Thyroid gland (tissue), 4 donors: Measurements from ENCODE around the gene KLRB1.

Experiments used
- POLR2A ChIP-seq, 2 donors: fragments of 450-650 bp; IDR thresholded peaks; one replicate each; pipeline ENCODE4 v1.6.1; 2017; ENCODE audit warnings: antibody characterized with exemption in 2 of 2, mild to moderate bottlenecking in 2 of 2, moderate library complexity in 1 of 2
- TF ChIP-seq, protein P1 (sequence below), 6 experiments: fragments of 200-600 bp in 3 of 6; fragments of 450-650 bp in 3 of 6; sonication (generic) in 3 of 6; IDR thresholded peaks; one replicate each; pipeline ENCODE4 v1.5.1; 2016 to 2019; ENCODE audit warnings: antibody characterized with exemption in 6 of 6, mild to moderate bottlenecking in 2 of 6, inconsistent platforms in 1 of 6, moderate library complexity in 1 of 6

DNA sequence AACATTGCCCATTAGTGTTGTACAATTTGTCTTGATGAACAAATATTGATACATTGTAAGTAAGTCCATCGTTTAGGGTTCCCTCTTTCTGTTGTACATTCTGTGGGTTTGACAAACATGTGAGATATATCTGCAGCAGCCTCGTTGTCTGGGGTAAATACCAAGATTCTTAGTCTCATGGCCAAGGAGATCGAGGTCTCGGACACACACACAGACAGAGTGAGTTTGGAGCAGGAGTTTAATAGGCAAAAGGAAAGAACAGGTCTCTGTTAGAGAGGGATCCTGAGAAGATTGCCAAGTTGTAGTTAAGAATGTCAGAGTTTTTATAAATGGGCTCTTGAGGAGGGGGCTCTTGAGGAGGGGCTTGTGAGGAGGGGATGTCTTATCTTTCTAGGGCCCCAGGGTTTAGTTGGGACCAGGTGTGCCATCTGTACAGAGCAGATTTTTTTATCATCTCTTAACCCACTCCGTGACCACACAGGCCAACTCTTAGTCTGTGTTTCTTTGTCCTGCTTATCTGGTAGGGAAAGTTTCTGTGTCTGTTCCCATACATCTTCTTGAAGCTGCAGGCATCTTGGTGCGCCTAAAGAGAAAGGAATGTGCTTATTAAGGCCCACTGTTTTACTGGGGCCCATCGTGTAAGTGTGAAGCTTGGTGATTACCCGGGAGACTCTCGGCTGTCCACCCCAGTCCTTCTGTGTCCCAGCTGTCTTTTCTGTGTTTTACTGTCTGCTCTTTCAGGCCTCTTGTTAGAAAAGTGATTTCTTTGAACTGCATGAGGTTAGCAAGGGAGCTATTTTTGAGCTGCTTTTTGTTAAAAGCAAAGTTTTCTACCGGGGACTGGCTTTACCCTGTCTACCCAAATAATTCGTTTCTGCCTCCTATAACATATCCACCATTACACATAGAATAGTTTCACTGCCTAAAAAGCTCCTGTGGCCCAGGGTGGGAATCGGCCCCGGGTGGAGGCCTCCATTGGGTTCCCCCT, 39.4 kb upstream of the KLRB1 start:
- TF ChIP-seq, protein P1, sequence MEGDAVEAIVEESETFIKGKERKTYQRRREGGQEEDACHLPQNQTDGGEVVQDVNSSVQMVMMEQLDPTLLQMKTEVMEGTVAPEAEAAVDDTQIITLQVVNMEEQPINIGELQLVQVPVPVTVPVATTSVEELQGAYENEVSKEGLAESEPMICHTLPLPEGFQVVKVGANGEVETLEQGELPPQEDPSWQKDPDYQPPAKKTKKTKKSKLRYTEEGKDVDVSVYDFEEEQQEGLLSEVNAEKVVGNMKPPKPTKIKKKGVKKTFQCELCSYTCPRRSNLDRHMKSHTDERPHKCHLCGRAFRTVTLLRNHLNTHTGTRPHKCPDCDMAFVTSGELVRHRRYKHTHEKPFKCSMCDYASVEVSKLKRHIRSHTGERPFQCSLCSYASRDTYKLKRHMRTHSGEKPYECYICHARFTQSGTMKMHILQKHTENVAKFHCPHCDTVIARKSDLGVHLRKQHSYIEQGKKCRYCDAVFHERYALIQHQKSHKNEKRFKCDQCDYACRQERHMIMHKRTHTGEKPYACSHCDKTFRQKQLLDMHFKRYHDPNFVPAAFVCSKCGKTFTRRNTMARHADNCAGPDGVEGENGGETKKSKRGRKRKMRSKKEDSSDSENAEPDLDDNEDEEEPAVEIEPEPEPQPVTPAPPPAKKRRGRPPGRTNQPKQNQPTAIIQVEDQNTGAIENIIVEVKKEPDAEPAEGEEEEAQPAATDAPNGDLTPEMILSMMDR (IDR thresholded peaks at IDR 0.05): no peak
- no peak for TF ChIP-seq POLR2A (IDR thresholded peaks at IDR 0.05)
